UCSD-AML1 (cell line): Measurements from ENCODE around the gene TWNK.
"Not testable (repeated sequence)": the region's sequence is repeated elsewhere in the genome, so short reads cannot be mapped to it uniquely, and the experiment has no call there.

ENCODE experiments used
- DNase-seq: peaks from one replicate; lab custom pipeline; 2025; ENCODE audit not compliant: unreplicated experiment; lab: John Stamatoyannopoulos, UW

Gene TWNK

GRCh38 chr10:101029520-101030295 is 42.4 kb downstream of the TWNK start:
- DNase-seq: no peak

- DNase-seq: no peak
These were observed 43.3 kb downstream of the TWNK start for GRCh38 chr10:101030496-101031127.

- DNase-seq: peak; percentile 91
These were observed 43.9 kb downstream of the TWNK start, which contains the start of the genes PDZD7 and SFXN3 for GRCh38 chr10:101031128-101031795. Gene PDZD7 (minus strand): TSS chr10:101031129. CDS start chr10:101030219, 910 bp downstream. Gene SFXN3 (plus strand): TSS chr10:101031234. CDS start chr10:101034695, 3,461 bp downstream.

- DNase-seq: peak; percentile 79
These were observed 44.7 kb downstream of the TWNK start for GRCh38 chr10:101031796-101032636.

- peak; percentile 79 for DNase-seq
These were observed 45.4 kb downstream of the TWNK start for GRCh38 chr10:101032637-101033224.

- DNase-seq: no peak
These were observed 45.9 kb downstream of the TWNK start for GRCh38 chr10:101033276-101033675.

GRCh38 chr10:101034404-101034803 is 47.1 kb downstream of the TWNK start:
- DNase-seq: not testable (repeated sequence)

- no peak for DNase-seq
These were observed 48.0 kb downstream of the TWNK start for GRCh38 chr10:101035314-101035713.

GRCh38 chr10:101035916-101036702 is 48.8 kb downstream of the TWNK start:
- DNase-seq: no peak

GRCh38 chr10:101036726-101037125 is 49.4 kb downstream of the TWNK start:
- DNase-seq: no peak

GRCh38 chr10:101038484-101038883 is 51.1 kb downstream of the TWNK start:
- DNase-seq: no peak

GRCh38 chr10:101040061-101040460 is 52.7 kb downstream of the TWNK start:
- no peak for DNase-seq

GRCh38 chr10:101040851-101041250 is 53.5 kb downstream of the TWNK start:
- no peak for DNase-seq

- peak; percentile 65 for DNase-seq
These were observed 54.0 kb downstream of the TWNK start for GRCh38 chr10:101041252-101041761.

GRCh38 chr10:101042118-101042517 is 54.8 kb downstream of the TWNK start:
- no peak for DNase-seq

- peak; percentile 97 for DNase-seq
These were observed 55.5 kb downstream of the TWNK start for GRCh38 chr10:101042667-101043362.

- DNase-seq: peak; percentile 44
These were observed 56.0 kb downstream of the TWNK start for GRCh38 chr10:101043363-101043707.
